NK-92 (cell line): ENCODE data around the gene ROBO4.

Experiments
- DNase-seq: peaks from one replicate; lab custom pipeline; 2025; ENCODE audit not compliant: unreplicated experiment; lab: John Stamatoyannopoulos, UW

The ROBO4 gene

DNA sequence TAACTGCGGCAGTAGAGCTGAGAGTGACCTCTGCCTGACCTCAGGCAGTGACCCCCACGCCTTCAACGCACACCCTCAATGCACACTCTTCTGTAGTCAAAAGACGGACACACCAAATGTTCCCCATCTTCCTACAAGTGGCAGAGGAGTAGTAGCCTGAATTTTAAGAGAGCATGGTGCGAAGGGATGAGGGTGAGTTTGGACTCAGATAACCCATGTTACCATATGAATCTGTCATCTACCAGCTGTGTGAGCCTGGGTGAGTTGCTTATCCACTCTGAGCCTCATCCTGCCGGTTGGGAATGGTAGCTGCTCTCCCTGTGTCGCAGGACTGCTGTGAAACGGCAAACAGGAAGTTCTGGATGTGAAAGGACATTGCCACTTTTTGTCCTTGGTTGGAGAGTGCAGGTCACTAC is 53.0 kb downstream of the ROBO4 start:
- DNase-seq: no peak

GRCh38 chr11:124843616-124843910 is 54.1 kb downstream of the ROBO4 start:
- no peak for DNase-seq

DNA sequence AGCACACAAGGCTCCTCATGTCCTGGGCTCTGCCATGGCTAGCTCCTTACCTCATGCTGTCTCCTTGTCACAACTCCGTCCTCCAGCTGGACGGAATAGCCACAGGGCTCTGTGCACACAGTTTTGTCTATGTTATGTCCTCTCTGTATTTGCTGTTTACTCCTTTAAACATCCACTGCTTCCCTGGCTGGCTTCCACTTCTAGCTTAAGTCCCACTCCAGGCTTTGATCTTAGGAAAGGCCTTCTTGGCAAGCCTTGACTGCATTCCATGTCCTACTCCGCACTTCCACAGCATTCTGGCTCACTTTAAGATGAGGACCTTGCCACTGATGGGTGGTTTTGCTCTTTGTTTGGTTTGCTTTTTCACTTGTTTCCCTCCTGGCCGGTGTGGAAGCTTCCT is 55.4 kb downstream of the ROBO4 start:
- no peak for DNase-seq

GRCh38 chr11:124841840-124842239 is 55.8 kb downstream of the ROBO4 start:
- DNase-seq: no peak

DNA sequence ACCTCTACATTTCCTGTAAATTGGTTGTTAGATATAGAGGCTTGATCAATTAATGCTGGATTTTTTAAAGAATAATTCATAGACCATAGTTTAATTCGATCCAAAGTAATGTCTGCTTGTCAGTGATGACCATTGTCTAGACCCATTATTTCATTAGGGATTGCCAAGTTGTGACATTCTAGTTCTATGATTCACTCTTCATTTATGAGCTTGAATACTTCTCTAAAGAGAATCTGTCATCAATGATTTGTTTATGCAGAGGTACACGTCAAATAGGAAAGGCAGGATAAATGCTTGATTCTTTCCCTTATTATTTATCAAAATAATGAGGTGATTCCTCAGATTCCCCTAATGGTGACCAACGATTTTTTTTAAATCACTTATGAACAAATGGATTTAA is 56.5 kb downstream of the ROBO4 start:
- DNase-seq: no peak

DNA sequence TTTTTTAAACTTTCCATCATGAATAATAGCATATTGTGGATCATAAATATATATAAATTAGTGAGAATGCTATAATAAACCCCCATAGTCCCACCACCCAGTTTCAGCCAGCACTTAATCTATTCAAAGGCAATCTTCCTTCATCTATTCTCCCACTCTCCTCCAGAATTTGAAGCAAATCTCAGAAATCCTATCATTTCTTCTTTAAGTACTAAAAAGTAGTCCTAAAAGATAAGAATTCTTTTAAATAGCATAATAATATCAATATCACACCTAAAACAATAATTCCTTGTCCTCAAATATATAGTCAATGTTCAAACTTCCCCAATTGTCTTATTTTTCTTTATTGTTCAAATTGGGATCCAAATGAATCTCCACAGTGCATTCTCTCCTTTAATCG is 57.0 kb downstream of the ROBO4 start:
- DNase-seq: no peak

GRCh38 chr11:124839972-124840621 is 57.6 kb downstream of the ROBO4 start:
- DNase-seq: no peak

GRCh38 chr11:124839128-124839971 is 58.3 kb downstream of the ROBO4 start:
- DNase-seq: no peak

- DNase-seq: no peak
Observed at GRCh38 chr11:124838805-124839127, 58.9 kb downstream of the ROBO4 start.

DNA sequence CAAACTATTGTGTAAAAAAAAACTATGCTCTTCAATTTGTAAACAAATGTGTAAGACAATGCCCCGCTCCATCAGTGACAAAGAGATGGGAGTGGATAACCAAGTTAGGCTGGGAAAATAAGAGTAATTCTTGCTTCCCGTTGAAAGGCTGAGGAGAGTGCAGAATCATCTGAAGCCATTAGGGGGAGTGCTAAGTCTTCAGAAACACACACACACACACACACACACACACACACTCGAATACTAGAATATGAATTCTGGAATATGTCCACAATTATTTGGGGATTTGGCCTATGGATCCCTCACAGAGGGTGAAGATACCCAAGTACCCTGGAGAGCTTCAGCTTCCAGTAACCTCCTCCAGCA is 60.2 kb downstream of the ROBO4 start:
- no peak for DNase-seq

GRCh38 chr11:124835918-124836317 is 61.7 kb downstream of the ROBO4 start:
- DNase-seq: no peak

DNA sequence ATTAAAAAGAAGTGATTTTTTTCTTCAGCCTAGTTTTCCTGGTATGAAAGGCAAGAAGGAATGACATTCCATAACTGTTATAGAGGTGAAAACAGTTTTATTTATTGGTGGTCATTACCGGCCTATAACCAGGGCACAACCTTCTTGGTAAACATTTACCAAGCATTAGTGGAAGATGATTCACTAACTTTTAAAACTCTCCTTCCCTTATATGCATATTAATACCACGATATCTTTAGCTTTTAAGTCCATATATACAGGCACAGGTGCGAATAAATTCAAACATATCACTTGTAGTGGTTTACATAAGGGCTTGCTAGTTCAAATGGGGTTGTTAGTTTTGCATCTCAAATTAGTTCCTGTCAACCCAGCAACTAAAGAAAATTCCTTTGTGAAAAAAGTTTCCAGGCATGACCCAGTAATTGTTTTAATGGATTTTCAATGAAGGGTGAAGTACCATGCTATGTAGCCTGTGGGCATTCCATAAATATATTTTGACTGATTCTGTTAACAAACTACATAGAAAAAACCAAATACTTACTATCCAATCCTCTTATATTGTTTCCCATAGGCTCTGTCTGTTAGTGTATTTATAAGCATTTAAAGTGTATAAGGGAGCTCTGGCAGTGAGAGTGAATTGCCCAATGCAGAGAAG is 63.0 kb downstream of the ROBO4 start:
- DNase-seq: no peak
